Osteoblast (primary cell): ENCODE measurements around the gene RNASE12. TPM values are rescaled to one million over a fixed set of nuclear protein-coding genes. Genes with fewer than 3 reads are reported as not detected.

Source experiments
- DNase-seq: peaks from one replicate; pipeline ENCODE4 v3.0.0; 2011; ENCODE audit warnings: low spot score, mixed read lengths; ENCODE audit not compliant: insufficient read length; ENCODE audit errors: missing footprints
- H2AFZ ChIP-seq: 2 replicates; pipeline ENCODE4 v1.6.0; 2011; ENCODE audit warnings: mild to moderate bottlenecking, low read length
- H3K27ac ChIP-seq: 2 replicates; pipeline ENCODE4 v1.5.1; 2011; ENCODE audit warnings: mild to moderate bottlenecking, low read depth, low read length, moderate library complexity
- H3K27me3 ChIP-seq: 2 replicates; pipeline ENCODE4 v1.6.0; 2012; ENCODE audit warnings: mild to moderate bottlenecking, control low read depth, inconsistent platforms, low read length, moderate library complexity; ENCODE audit not compliant: insufficient read depth
- H3K36me3 ChIP-seq: 2 replicates; pipeline ENCODE4 v1.5.1; 2011; ENCODE audit warnings: mild to moderate bottlenecking, low read length, control low read depth, moderate library complexity; ENCODE audit not compliant: insufficient read depth
- H3K4me1 ChIP-seq: 2 replicates; pipeline ENCODE4 v1.5.1; 2011; ENCODE audit warnings: mild to moderate bottlenecking, low read length, control low read depth, moderate library complexity; ENCODE audit not compliant: insufficient read depth
- H3K4me2 ChIP-seq: 2 replicates; pipeline ENCODE4 v1.6.0; 2011; ENCODE audit warnings: mild to moderate bottlenecking, low read length; ENCODE audit not compliant: insufficient read depth
- H3K4me3 ChIP-seq: fragments of 200-600 bp; sonication (generic); 3 replicates; pipeline ENCODE4 v1.5.1; 2012; ENCODE audit warnings: mild to moderate bottlenecking, low read length, inconsistent platforms; ENCODE audit not compliant: insufficient read depth
- H3K79me2 ChIP-seq: 2 replicates; pipeline ENCODE4 v1.6.0; 2012; ENCODE audit warnings: mild to moderate bottlenecking, low read length, control low read depth, inconsistent platforms; ENCODE audit not compliant: insufficient read depth
- H3K9me3 ChIP-seq: 2 replicates; pipeline ENCODE4 v1.5.1; 2011; ENCODE audit warnings: low read depth, low read length, control low read depth
- H4K20me1 ChIP-seq: 2 replicates; pipeline ENCODE4 v1.6.0; 2012; ENCODE audit warnings: mild to moderate bottlenecking, low read length, control low read depth; ENCODE audit not compliant: insufficient read depth
- total RNA-seq: library from RNA; depleted of rRNA; stranded (reverse); fragments of >200 nt; gene quantifications from 2 replicates; pipeline ENCODE4 v1.2.3, GENCODE V29; 2012
- TF ChIP-seq, protein P1 (sequence below): IDR thresholded peaks from 2 replicates; pipeline ENCODE4 v1.5.1; 2011; ENCODE audit warnings: mild to moderate bottlenecking, low read depth, low read length, moderate library complexity; ENCODE audit errors: extremely low read depth

The RNASE12 gene
- total RNA-seq, 1 donor, result not detected

DNA sequence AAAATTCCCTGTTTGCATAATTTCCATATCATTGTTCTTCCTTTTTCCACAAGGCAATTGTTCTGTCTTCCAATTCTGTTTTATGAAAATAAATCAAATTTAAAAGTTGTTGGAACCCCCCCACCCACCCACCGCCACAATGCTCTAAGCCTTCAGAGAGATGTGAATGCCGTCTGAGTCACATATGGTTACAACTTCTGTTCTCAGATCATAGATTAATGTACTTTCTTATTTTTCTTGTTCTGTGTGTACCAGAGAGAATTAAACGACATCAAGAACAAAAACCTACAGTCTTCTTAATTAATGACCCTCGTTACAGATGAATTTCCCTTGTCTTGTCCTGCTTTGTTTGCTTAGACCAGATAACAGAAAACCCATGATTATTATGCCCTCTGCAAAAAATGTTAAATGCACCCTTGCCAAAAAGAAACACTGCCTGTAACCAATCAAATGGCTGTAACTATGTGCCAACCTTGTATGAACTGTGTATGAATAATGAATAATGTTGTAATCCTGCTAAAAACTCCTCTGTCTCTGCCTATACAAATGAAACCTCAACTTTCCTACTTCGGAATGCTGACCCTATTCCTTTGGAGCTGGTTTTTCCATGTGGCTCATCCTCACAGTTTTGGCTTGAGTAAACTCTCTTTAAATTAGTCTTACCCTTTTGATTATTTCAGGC, 36.3 kb upstream of the RNASE12 start:
- H2AFZ ChIP-seq, result no peak overlapping the region
- peak overlapping the region; percentile 37 for H3K4me2 ChIP-seq
- no peaks in the 10 kb centered on the region for H4K20me1 ChIP-seq
- no peak overlapping the region for H3K4me3 ChIP-seq
- no peak for DNase-seq
- no peaks in the 10 kb centered on the region for H3K36me3 ChIP-seq
- no peaks in the 10 kb centered on the region for H3K79me2 ChIP-seq
- peaks cover 48% of the 10 kb centered on the region for H3K4me1 ChIP-seq
- TF ChIP-seq, protein P1, sequence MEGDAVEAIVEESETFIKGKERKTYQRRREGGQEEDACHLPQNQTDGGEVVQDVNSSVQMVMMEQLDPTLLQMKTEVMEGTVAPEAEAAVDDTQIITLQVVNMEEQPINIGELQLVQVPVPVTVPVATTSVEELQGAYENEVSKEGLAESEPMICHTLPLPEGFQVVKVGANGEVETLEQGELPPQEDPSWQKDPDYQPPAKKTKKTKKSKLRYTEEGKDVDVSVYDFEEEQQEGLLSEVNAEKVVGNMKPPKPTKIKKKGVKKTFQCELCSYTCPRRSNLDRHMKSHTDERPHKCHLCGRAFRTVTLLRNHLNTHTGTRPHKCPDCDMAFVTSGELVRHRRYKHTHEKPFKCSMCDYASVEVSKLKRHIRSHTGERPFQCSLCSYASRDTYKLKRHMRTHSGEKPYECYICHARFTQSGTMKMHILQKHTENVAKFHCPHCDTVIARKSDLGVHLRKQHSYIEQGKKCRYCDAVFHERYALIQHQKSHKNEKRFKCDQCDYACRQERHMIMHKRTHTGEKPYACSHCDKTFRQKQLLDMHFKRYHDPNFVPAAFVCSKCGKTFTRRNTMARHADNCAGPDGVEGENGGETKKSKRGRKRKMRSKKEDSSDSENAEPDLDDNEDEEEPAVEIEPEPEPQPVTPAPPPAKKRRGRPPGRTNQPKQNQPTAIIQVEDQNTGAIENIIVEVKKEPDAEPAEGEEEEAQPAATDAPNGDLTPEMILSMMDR, result no peak
- H3K27me3 ChIP-seq, result peaks cover 26% of the 10 kb centered on the region
- H3K9me3 ChIP-seq, result no peaks in the 10 kb centered on the region
- H3K27ac ChIP-seq, result no peak overlapping the region

DNA sequence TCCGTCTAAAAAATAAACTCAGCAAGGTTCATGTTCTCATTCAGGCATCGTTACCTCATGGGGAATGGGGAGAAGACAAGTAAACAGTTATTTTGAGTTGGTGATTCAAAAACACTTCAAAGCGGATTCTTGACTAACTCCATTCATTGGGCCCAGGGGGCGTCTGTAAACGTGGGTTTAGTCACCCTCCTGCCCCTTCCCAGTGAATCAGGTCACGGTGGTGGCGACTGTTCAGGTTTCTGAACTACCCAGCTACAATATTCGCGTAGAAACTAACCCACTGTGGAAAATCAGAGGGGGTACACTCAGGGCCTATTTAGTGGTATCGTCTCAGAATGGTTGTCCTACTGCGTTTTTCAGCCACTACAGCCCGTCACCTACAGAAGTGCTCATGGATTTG, 35.1 kb upstream of the RNASE12 start:
- Histone ChIP-seq H3K36me3 (no peaks in the 10 kb centered on the region), H3K27me3 (peaks cover 26% of the 10 kb centered on the region), H3K4me1 (peaks cover 38% of the 10 kb centered on the region), H3K4me3 (peak overlapping the region; percentile 56), H3K4me2 (peak overlapping the region; percentile 96), H3K9me3 (no peaks in the 10 kb centered on the region), H4K20me1 (no peaks in the 10 kb centered on the region), H3K27ac (no peak overlapping the region), H2AFZ (no peak overlapping the region), H3K79me2 (no peaks in the 10 kb centered on the region)
- TF ChIP-seq, protein P1, result no peak
- DNase-seq, result no peak

DNA sequence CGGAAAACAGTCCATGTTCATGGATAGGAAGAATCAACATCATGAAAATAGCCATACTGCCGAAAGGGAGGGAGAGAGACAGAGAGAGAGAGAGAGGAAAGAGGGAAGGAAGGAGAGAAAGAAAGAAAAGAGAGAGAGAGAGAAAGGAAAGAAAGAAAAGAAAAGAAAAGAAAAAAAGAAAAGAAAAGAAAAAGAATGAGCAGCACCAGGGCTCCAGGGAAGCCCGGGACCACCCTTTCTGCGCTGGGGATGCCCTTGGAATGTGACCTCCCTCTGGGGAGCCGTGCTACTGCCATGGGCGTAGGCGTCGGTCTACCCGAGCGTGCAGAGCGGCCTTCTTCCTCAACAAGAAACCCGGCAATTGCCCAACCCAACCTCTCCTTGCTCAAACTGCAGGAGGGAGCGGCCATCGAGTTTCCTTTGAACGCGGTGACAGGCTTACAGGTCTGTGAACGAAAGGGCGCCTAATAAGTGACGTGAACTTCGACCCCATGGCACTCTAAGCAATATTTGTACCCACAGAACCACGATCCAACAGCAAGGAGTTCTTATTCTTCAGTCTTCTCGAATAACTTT, 33.4 kb upstream of the RNASE12 start:
- peak overlapping the region; percentile 83 for H2AFZ ChIP-seq
- no peaks in the 10 kb centered on the region for H4K20me1 ChIP-seq
- peak; percentile 78 for DNase-seq
- H3K4me2 ChIP-seq, result peak overlapping the region; percentile 96
- no peaks in the 10 kb centered on the region for H3K36me3 ChIP-seq
- H3K4me1 ChIP-seq, result peaks cover 29% of the 10 kb centered on the region
- no peaks in the 10 kb centered on the region for H3K79me2 ChIP-seq
- peak overlapping the region; percentile 74 for H3K4me3 ChIP-seq
- peaks cover 20% of the 10 kb centered on the region for H3K27me3 ChIP-seq
- no peaks in the 10 kb centered on the region for H3K9me3 ChIP-seq
- H3K27ac ChIP-seq, result peak overlapping the region; percentile 21
- TF ChIP-seq, protein P1, result no peak

DNA sequence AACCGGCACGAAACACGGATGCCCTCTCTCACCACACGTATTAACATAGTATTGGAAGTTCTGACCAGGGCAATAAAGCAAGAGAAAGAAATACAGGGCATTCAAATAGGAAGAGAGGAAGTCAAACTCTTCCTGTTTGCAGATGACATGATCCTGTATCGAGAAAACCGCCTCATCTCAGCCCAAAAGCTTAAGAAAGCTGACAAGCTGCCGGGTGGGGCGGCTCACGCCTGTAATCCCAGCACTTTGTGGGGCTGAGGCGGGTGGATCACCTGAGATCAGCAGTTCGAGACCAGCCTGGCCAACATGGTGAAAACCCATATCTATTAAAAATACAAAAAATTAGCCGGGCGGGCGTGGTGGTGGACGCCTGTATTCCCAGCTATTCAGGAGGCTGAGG, 32.6 kb upstream of the RNASE12 start:
- Histone ChIP-seq H4K20me1 (no peaks in the 10 kb centered on the region), H3K27me3 (peaks cover 15% of the 10 kb centered on the region), H3K4me1 (peaks cover 29% of the 10 kb centered on the region), H2AFZ (no peak overlapping the region), H3K79me2 (no peaks in the 10 kb centered on the region), H3K27ac (no peak overlapping the region), H3K36me3 (no peaks in the 10 kb centered on the region), H3K9me3 (no peaks in the 10 kb centered on the region), H3K4me3 (no peak overlapping the region), H3K4me2 (no peak overlapping the region)
- DNase-seq, result no peak
- TF ChIP-seq, protein P1, result no peak
